Fibroblast of skin of scalp (primary cell): Measurements from ENCODE around the gene ANO1.

ENCODE experiments used
- DNase-seq: peaks from one replicate; pipeline ENCODE4 v3.0.0-alpha.2; 2013

ANO1 gene

DNA sequence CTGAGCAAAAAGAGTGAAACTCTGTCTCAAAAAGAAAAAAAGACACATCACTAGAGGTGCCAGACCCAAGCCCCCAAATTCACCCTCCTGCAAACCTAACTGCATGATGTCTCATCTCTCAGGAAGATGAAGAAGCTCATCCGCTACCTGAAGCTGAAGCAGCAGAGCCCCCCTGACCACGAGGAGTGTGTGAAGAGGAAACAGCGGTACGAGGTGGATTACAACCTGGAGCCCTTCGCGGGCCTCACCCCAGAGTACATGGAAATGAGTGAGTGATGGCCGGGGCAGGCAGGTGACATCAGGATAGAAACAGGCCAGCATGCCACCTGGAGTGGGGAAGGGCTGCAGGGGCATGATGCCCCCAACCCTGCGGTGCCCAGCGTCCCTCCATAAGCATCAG is 89.0 kb downstream of the ANO1 start:
- DNase-seq = no peak

DNA sequence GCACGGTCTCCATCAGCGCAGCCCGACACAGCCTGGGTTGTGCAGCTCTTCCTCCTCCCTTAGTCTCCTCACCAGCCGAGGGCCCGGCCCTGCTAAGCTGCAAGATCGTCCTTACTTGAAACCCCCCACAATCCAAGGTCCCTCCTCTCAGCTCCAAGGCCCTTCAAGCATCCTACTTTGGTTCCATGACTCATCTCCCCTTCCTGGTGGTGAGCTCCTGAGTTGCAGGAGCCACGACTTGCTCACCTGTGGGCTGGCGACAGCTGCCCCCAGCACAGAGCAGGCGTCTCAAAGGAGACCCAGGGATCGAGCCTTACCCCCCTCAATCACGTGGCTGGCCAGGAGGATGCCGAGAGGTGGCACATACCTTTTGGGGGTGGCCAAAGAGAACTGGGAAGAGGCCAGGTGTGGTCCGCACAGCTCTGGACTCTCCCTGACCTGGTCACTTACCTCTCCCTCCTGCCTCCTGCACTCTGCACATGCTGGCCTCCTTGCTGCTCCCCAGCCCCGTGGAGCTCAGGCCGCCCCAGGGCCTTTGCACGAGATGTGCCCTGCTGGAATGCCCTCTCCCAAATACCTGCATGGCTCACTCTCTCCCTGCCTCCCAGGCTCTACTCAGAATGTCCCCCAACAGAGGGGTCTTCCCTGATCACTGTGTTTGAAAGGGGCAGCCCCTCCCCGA is 89.7 kb downstream of the ANO1 start:
- DNase-seq = no peak

DNA sequence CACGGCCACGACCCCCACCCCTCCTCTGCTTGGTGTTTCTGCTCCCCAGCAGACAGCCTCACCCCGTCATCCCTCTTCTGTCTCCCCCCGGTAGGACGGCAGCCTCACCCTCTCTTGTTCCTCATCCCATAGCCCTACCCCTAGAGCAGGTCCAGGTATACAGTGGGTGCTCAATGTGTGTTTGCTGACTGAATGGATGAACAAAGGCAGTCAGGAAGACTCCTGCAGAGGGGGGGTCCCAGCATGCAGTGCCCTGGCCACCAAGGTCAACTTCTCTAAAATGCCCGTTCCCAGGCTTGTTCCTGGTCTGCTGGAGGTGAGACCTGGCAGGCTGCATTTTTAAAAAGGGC is 90.3 kb downstream of the ANO1 start:
- DNase-seq = no peak

DNA sequence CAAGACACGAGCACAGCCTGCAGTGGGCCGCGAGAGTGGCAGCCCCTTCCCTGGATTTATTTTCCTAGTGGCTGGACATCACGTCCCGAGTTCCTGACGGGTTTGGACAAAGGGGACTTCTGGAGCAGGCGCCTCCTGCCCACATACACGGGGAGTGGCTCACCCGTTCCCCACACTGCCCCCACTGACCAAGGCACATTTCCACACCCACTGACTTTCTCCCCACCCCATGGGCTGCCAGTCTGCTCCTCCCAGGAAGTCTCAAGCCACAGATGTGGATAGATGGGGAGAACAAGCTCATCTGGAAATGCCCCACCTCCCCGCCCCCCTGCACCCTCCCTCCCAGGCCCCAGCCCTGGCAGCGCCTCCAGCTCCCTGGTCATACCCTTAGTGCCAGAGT is 91.0 kb downstream of the ANO1 start:
- no peak for DNase-seq

DNA sequence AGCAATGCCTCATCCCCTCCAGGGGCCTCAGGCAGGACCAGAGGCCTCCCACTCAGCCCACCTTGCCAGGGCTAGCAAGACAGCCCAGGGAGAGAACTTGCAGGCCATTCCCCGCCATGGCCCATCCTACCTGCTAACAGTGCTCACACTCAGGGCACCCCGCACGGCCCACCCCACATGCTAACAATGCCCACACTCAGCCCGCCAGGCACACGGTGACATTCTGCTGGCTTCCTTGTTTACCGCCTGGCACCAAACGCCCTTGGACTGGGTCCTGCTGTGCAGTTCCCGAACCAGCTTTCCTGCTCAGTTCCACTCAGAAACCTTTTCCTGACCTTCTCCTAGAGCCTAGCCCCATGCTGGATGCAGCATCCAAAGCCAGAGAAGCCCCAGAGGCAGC is 91.5 kb downstream of the ANO1 start:
- DNase-seq = no peak

DNA sequence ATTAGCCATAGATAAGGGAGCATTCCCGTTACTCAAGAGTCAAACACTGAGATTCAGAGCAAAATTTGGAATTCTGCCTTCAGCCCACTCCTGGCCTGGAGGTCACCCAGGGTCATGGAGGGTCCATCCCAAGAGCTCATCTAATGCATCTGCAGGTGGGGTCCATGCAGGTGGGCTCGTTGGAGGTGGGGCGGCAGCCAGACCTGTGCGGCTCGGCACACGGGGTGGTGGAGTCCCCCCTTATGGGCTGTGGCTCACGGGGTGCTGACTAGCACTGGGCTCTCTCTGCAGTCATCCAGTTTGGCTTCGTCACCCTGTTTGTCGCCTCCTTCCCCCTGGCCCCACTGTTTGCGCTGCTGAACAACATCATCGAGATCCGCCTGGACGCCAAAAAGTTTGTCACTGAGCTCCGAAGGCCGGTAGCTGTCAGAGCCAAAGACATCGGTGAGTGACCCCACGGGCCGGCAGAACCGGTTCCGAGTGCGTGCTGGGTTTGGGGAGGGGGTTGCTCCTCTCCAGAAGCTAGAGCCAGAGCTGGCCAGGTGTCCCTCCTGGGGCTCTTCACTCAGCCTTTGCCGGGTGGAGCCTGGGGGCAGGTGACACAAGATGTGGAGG is 92.6 kb downstream of the ANO1 start:
- DNase-seq = no peak

DNA sequence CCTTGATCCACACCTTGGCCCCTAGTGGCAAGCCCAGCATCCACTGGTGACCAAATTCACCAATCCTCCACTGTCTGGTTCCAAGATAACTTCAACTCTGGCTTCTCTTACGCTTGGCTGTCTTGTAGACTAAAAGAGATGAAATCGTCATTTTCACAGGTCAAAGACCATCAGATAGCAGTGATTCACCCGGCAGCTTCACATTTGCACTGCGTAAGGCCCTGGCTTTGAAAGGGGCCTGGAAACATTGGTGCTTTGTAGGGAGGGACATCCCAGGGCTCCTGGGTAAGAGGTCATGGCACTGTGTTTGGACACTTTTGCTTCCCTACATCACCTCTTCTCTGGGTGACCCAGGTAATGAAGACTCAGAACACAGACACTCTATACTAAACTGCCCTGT is 94.9 kb downstream of the ANO1 start:
- DNase-seq = no peak

DNA sequence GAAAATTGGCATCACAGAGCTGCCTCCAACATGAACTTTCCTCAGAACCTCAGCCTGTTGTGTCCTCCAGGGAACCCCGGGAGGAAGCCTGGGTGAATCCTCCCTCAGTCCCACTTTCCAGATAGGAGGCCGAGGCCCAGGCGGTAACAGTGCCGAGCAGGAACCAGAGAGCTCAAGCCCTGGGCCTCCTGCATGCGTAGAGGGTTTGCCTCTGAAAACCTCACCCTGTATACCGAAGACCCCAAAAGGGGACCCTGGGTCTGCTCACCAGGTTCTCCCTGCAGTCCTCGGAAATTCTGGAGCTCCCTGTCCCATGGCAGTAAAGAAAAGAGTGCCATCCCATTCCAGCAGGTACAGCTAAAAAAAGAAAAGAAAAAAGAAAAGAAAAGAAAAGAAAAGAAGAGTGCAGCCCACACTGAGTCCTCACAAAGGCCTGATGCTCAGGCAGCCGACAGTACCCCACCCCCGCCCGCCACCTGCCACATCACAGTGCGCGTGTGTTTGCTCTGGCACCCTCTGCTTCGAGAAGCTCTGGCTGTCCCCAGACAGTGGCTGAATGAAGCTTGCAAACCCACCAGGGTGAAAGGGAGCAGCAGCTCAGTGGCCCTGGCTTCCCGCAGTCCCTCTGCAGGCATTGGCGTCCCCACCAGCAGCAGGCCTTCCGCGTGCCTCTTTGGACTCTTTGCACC is 96.6 kb downstream of the ANO1 start:
- no peak for DNase-seq

DNA sequence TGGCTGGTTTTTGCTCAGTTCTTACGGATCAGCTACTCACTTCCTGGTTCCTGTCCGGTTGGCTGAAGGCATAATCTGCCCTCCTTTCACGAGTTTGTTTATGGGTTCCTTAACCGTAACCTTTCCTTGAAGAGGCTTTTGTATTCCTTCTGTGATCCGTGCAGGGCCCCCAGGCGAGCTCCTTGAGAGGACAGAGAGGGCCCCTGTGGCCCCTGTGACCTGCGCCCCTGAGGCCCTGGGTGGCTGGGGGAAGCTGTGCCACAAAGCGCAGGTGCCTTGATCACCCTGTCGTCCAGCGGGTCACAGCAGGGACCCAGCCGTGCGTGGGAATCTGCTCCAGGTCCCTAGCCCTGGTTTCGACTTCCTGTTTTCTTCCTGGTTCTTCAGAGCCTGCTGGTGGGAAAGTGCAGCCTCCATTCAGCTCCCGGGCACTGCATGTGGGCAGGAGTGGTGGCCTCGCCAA is 97.2 kb downstream of the ANO1 start:
- no peak for DNase-seq

DNA sequence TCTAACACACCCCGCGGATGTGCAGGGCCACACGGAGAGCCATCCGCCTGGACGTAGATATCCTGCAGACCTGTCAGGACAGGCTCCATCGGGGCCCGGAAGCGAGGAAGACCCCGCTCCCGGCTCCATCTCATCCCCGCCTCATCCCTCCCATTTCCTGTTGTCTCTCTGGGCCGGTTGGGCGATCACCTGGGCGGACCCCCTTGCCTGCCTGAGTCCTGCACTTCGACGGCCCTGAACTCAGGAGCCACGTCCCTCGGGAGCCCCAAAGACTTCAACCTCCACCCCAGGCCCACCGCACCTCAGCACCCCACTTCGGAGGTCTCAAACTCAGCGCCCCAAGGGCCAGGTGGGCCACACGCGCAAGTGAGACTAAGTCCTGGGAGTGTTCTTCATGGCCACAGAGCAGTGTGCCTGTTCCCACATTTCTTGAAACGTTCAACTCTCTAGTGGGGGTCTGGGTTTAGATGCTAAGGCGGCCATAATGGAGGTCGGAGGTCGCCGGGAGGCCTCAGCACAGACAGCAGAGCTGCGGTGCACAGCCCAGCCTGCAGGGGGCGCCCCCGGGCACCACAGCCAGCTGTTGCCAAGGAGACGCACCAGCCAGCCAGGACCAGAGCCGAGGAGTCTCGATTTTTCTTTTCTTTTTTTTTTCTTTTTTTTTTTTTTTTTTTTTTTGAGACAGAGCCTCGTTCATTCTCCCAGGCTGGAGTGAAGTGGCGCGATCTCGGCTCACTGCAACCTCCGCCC is 99.0 kb downstream of the ANO1 start:
- DNase-seq = no peak

DNA sequence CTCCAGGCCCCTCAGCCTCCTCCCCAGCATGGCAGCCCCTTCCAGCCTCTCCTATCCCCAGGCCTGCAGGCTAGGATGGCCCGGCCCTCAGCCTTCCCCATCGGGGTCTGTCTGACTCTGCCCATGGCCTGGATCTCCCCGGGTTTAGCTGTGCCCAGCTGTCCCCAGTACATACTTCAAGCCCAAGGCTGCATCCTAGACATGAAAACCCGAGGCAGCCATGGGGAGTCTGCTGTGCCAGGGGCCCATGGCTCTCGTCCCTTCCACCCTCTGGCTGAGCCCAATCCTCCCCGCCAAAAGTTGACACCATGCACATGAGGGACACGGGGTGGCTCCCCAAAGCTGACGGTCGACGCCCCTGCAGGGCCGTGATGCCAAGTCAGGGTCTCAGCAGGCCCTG is 102.8 kb downstream of the ANO1 start:
- DNase-seq = no peak

DNA sequence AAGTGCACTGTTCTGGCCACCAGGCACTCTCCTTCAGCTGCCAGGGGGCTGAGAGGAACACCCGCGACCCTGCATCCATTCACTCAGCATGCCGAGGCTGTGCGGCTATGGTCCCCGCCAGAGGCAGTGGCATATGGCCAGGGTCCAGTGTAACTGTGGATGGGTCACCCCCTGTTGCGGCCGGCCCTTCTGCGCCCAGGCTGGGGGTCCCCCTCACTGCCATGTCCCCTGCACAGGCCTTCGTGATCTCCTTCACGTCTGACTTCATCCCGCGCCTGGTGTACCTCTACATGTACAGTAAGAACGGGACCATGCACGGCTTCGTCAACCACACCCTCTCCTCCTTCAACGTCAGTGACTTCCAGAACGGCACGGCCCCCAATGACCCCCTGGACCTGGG is 104.1 kb downstream of the ANO1 start:
- no peak for DNase-seq

DNA sequence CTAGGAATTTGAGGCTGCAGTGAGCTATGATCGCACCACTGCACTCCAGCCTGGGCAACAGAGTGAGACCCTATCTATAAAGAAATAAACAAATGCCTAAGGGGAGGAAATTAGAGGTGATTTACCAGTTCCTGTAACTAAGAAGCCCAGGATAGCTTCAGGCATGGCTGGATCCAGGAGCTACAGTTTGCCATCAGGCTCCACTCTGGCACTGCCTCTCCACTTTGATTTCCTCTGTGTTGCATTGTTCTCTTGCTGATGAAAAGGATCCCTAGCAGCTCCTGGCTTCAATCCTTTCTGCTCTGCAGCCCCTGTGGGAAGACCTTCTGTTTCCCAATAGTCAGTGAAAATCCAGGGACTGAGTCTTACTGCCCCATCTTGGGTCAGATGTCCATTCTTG is 104.9 kb downstream of the ANO1 start:
- DNase-seq = no peak

DNA sequence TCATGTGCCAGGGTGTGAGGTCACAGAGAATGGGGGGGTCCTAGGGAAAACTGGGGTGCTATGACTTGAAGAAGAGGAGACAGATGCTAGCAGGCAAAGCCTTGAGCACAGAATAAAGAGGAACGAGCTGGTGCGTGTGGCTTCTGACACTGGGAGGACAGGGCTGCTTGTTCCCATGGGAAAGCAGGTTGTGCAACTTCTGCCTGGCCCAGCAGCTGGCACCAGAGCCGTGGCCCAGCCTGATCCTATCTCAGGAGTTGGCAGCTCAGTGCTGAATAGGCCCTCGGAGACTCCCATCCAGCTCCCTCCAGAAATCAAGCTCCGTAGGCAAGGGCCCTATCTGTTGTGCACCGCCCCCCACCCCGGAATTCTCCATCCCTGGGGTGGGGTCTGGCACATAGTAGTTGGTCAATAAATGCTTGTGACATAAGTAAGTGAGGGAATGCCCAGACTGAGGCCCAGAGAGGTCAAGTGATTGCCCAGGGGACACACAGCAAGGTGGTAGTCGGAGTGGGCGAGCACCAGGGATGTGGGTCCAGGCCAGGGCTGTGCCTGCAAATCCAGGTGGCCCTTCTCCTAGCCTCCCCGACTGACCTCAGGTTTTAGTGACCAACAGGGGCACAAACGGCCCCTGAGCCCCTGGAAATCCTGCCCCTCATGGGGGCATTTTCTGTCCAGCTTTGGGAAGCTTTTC is 105.5 kb downstream of the ANO1 start:
- DNase-seq = no peak

DNA sequence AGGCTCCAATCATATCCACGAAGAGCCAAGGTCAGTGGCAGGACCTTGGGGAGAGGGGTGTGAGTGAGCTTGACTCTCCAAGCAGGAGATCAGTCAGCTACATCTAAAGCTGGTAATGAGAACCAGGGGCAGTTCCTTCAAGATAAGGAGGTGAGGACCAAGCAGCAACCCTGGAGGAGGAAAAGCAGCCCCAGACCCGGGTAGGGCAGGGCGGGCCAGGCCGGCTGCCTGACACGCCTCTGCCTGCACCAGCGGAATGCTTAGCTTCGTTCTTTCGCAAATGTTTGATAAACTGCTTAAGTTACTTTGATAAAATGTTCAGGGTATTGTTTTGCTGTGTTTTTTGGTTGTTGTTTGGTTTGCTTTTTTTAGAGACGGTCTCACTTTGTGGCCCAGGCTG is 106.3 kb downstream of the ANO1 start:
- DNase-seq = no peak

DNA sequence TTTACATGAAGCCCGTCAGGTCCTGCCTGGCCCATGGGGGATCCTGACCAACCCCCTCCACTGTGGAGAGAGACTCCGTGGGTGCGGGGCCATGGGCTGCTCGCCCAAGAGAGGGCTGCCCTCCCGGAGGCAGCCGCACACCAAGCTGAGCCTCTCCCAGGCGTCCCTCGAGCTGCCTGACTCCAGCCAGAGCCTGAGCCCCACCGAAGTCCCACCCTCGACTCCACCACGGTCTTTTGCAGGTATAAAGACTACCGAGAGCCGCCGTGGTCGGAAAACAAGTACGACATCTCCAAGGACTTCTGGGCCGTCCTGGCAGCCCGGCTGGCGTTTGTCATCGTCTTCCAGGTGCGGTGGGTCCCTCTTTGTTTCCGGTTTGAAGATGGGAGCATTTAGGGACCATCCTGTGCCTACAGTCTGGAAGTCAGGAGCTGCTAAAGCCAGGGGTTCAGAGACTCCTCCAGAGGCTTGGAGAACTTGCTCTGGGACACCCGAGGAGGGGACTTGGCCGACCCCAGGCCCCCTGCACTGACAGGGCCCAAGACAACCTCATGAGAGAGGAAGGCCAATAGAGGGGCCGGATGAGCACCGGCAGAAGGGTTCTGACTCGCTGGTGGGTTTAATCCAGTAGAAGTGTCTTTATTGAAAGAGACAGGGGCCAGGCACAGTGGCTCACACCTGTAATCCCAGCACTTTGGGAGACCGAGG is 107.4 kb downstream of the ANO1 start:
- no peak for DNase-seq

DNA sequence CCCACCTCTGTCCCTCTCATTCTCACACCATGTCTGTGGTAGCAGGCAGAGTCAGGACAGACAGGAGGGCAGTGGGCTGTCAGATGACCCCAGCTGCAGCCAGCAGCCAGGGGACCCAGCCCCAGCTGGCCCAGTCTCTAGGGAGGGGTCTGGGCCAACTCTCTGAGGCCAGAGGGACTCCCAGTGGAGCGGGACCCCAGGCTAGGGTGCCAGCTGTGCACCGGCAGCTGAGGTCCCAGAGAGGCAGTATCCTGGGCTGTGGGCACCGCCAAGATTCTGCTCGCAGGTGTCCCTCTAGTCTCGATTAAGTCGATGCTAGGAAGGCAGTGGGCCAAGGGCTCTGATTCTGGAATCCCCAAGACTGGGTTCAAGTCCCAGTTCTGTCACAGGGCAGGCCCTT is 108.3 kb downstream of the ANO1 start:
- no peak for DNase-seq

DNA sequence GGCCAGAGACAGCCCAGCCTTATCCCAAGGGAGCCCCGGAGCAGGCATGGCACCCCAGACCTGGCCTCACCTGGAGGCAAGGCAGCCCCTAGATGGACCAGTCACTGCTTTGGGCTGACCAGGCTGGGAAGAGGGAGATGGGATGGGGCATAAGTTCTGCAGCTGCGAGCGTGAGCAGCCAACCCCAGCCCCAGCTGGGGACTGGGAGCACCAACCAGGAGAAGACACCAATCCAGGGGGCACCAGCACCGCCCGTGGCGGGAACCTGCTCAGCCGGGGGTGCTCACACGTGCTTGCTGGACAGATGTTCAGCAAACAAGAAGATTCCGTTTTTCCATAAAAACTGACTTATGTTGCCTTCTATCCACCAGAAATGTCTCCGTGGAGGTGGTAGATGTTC is 108.8 kb downstream of the ANO1 start:
- DNase-seq = no peak

DNA sequence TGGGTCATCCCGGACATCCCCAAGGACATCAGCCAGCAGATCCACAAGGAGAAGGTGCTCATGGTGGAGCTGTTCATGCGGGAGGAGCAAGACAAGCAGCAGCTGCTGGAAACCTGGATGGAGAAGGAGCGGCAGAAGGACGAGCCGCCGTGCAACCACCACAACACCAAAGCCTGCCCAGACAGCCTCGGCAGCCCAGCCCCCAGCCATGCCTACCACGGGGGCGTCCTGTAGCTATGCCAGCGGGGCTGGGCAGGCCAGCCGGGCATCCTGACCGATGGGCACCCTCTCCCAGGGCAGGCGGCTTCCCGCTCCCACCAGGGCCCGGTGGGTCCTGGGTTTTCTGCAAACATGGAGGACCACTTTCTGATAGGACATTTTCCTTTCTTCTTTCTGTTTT is 109.7 kb downstream of the ANO1 start:
- DNase-seq = no peak

DNA sequence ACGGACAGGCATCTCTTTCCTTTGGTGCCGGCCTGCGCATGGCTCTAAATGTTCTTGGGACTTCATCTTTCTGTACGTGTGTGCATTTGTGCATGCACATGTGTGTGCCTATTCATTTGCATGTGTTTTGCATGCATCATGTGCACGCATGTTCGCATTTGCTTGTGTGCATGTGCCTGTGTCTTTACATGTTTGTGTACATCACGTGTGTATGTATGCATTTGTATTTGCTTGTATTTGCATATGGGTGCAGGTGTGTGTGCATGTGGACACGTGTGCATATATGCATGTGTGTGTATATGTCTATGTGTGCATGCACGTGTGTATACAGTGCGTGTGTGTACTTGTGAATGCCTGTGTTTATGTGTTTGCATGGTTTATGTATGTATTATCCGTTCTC is 111.5 kb downstream of the ANO1 start:
- DNase-seq = no peak

DNA sequence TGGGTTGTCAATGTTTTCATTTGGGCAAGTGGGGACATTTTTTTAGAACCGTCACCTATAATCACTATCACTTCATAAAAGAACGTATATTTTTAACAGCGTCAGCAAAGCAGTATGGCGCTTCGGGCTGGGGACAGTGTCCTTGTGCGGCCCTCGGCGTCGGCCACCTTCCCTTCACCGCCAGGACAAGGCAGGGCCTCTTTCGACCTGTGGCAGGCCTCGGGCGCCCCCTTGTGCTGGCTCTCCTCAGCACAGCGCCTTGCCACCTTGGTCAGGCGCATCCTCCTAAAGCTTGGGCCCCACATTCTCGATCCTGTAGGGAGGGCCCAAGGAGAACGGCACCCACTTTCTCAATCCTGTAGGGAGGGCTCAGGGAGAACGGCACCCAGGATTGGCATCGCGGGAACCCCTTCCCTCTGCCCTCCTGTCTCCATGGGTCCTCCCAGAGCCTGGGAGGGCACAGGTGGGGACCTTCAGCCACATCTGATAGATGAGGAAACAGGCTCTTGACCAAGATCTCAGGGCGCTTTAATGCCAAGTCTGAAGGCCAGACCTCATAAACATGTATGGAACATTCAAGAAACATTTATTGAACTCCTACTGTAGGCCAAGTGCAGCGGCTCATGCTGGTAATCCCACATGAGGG is 113.5 kb downstream of the ANO1 start:
- peak; percentile 55 for DNase-seq
